ENCODE measurements around the gene ACKR2. TPM values are rescaled to one million over a fixed set of nuclear protein-coding genes. Genes with fewer than 3 reads are reported as not detected.

Gene ACKR2
- total RNA-seq, 1 experiment from 2014 or later = 0.28 TPM

DNA sequence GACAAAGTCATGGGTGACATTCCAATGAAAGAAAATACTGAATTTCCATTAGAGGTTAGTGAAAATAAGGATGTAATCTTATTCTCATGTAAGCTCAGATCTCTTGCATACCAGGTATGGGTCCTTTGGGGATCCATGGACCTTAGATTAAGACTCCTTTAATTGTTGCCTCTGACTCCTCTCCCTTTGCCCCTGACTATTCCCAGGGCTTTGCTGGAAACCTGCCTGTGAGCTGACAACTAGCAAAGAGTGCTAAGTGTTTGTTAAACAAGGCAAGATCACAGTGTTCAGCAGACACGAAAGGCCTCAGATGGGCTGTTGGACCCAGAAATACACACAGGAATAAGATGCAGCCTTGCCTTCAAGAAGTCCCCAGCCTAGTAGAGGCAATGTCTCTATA lies 32.1 kb downstream of the ACKR2 start:
- Mint-ChIP-seq H3K4me1 (peaks cover 9% of the 10 kb centered on the region), H3K27ac (no peak overlapping the region), H3K36me3 (no peaks in the 10 kb centered on the region), H3K9me3 (no peaks in the 10 kb centered on the region), H3K4me3 (no peak overlapping the region), H3K27me3 (ENCODE audit: low read depth) (no peaks in the 10 kb centered on the region)
- TF ChIP-seq ZNF232 (CRISPR knock-in tag; IDR thresholded peaks at IDR 0.05) = no peak
- no peak for TF ChIP-seq ETV6 (CRISPR knock-in tag; IDR thresholded peaks at IDR 0.05)
- no peak for TF ChIP-seq GABPB1 (CRISPR knock-in tag; IDR thresholded peaks at IDR 0.05)
- no peak for TF ChIP-seq OVOL2 (CRISPR knock-in tag; IDR thresholded peaks at IDR 0.05; ENCODE audit: borderline replicate concordance)
- TF ChIP-seq, protein P1, sequence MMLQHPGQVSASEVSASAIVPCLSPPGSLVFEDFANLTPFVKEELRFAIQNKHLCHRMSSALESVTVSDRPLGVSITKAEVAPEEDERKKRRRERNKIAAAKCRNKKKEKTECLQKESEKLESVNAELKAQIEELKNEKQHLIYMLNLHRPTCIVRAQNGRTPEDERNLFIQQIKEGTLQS (CRISPR knock-in tag; conservative IDR thresholded peaks at IDR 0.05) = no peak
- TF ChIP-seq, protein P2, sequence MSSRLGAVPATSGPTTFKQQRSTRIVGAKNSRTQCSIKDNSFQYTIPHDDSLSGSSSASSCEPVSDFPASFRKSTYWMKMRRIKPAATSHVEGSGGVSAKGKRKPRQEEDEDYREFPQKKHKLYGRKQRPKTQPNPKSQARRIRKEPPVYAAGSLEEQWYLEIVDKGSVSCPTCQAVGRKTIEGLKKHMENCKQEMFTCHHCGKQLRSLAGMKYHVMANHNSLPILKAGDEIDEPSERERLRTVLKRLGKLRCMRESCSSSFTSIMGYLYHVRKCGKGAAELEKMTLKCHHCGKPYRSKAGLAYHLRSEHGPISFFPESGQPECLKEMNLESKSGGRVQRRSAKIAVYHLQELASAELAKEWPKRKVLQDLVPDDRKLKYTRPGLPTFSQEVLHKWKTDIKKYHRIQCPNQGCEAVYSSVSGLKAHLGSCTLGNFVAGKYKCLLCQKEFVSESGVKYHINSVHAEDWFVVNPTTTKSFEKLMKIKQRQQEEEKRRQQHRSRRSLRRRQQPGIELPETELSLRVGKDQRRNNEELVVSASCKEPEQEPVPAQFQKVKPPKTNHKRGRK (CRISPR knock-in tag; IDR thresholded peaks at IDR 0.05; ENCODE audit: borderline replicate concordance) = no peak
- TF ChIP-seq, protein P3, sequence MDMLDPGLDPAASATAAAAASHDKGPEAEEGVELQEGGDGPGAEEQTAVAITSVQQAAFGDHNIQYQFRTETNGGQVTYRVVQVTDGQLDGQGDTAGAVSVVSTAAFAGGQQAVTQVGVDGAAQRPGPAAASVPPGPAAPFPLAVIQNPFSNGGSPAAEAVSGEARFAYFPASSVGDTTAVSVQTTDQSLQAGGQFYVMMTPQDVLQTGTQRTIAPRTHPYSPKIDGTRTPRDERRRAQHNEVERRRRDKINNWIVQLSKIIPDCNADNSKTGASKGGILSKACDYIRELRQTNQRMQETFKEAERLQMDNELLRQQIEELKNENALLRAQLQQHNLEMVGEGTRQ (CRISPR knock-in tag; IDR thresholded peaks at IDR 0.05) = no peak
- TF ChIP-seq, protein P4, sequence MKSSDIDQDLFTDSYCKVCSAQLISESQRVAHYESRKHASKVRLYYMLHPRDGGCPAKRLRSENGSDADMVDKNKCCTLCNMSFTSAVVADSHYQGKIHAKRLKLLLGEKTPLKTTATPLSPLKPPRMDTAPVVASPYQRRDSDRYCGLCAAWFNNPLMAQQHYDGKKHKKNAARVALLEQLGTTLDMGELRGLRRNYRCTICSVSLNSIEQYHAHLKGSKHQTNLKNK (CRISPR knock-in tag; IDR thresholded peaks at IDR 0.05) = no peak
- TF ChIP-seq FOXP1 (CRISPR knock-in tag; IDR thresholded peaks at IDR 0.05; ENCODE audit: borderline replicate concordance) = no peak
- no peak for TF ChIP-seq ZNF263 (CRISPR knock-in tag; IDR thresholded peaks at IDR 0.05; ENCODE audit: low read depth)
- TF ChIP-seq ELF4 (CRISPR knock-in tag; IDR thresholded peaks at IDR 0.05; ENCODE audit: low read depth) = no peak
- TF ChIP-seq, protein P5, sequence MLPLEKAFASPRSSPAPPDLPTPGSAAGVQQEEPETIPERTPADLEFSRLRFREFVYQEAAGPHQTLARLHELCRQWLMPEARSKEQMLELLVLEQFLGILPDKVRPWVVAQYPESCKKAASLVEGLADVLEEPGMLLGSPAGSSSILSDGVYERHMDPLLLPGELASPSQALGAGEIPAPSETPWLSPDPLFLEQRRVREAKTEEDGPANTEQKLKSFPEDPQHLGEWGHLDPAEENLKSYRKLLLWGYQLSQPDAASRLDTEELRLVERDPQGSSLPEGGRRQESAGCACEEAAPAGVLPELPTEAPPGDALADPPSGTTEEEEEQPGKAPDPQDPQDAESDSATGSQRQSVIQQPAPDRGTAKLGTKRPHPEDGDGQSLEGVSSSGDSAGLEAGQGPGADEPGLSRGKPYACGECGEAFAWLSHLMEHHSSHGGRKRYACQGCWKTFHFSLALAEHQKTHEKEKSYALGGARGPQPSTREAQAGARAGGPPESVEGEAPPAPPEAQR (CRISPR knock-in tag; IDR thresholded peaks at IDR 0.05) = no peak
- TF ChIP-seq, protein P6, sequence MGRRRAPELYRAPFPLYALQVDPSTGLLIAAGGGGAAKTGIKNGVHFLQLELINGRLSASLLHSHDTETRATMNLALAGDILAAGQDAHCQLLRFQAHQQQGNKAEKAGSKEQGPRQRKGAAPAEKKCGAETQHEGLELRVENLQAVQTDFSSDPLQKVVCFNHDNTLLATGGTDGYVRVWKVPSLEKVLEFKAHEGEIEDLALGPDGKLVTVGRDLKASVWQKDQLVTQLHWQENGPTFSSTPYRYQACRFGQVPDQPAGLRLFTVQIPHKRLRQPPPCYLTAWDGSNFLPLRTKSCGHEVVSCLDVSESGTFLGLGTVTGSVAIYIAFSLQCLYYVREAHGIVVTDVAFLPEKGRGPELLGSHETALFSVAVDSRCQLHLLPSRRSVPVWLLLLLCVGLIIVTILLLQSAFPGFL (CRISPR knock-in tag; IDR thresholded peaks at IDR 0.05; ENCODE audit: borderline replicate concordance) = no peak
- TF ChIP-seq SMAD3 (CRISPR knock-in tag; IDR thresholded peaks at IDR 0.05; ENCODE audit: borderline replicate concordance) = no peak
- no peak for TF ChIP-seq ESRRA (CRISPR knock-in tag; IDR thresholded peaks at IDR 0.05; ENCODE audit: borderline replicate concordance)
- no peak for DNase-seq (ENCODE audit: low spot score)
- ChIA-PET CTCF (interaction anchor here (1.0 kb wide), 3 partner anchors 10 to 48 kb away, joined by 3 to 4 read pairs (median 4); no protein-coding TSS in a partner anchor), POLR2A (no interaction called here)
- no peak for ATAC-seq

DNA sequence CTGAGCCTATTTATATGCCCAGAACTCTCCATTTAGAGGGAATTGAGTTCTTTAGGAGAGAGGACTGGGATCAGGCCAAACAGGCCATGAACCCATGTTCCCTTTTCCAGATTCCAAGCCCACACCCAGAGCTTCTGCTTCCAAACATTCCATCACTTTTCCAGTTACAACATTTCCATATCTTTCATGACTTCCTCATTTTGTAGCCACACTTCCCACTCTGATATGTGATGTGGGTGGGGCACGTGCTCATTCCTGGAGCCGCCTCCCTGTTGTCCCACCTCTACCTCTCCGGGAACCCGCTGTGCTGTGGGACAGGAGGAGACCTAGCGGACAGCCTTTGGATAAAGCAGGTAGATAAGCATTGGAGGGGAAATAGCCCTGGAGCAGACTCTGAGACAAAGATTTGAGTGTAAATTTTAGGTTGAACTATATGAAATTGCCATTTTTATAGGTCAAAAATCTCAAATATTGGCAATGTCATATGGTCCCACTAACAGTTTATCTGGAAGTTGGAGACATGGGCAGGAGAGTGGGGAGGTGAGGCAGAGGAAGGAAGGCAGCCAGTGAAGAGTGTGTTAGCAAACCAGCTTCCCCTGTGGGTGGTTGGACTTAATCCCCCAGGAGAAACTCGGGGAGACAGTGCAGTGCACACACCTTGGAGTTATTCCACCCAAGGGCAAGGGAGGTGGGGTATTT lies 34.6 kb downstream of the ACKR2 start:
- Mint-ChIP-seq H3K4me3 (no peak overlapping the region), H3K4me1 (peaks cover 14% of the 10 kb centered on the region), H3K27me3 (ENCODE audit: low read depth) (no peaks in the 10 kb centered on the region), H3K27ac (no peak overlapping the region), H3K36me3 (no peaks in the 10 kb centered on the region), H3K9me3 (no peaks in the 10 kb centered on the region)
- no peak for DNase-seq (ENCODE audit: low spot score)
- ATAC-seq = no peak
- POLR2A ChIA-PET = no interaction called here
- CTCF ChIA-PET = interaction anchor here (1.3 to 3.3 kb wide), 2 partner anchors 13 to 37 kb away, joined by 4 to 13 read pairs; no protein-coding TSS in a partner anchor
- TF ChIP-seq, protein P7, sequence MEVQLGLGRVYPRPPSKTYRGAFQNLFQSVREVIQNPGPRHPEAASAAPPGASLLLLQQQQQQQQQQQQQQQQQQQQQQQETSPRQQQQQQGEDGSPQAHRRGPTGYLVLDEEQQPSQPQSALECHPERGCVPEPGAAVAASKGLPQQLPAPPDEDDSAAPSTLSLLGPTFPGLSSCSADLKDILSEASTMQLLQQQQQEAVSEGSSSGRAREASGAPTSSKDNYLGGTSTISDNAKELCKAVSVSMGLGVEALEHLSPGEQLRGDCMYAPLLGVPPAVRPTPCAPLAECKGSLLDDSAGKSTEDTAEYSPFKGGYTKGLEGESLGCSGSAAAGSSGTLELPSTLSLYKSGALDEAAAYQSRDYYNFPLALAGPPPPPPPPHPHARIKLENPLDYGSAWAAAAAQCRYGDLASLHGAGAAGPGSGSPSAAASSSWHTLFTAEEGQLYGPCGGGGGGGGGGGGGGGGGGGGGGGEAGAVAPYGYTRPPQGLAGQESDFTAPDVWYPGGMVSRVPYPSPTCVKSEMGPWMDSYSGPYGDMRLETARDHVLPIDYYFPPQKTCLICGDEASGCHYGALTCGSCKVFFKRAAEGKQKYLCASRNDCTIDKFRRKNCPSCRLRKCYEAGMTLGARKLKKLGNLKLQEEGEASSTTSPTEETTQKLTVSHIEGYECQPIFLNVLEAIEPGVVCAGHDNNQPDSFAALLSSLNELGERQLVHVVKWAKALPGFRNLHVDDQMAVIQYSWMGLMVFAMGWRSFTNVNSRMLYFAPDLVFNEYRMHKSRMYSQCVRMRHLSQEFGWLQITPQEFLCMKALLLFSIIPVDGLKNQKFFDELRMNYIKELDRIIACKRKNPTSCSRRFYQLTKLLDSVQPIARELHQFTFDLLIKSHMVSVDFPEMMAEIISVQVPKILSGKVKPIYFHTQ (CRISPR knock-in tag; IDR thresholded peaks at IDR 0.05) = no peak
- no peak for TF ChIP-seq NFE2L1 (CRISPR knock-in tag; IDR thresholded peaks at IDR 0.05)
- no peak for TF ChIP-seq CBFB (CRISPR knock-in tag; IDR thresholded peaks at IDR 0.05; ENCODE audit: low read depth)
- no peak for TF ChIP-seq ZNF263 (CRISPR knock-in tag; IDR thresholded peaks at IDR 0.05; ENCODE audit: low read depth)
- no peak for TF ChIP-seq MXD4 (CRISPR knock-in tag; IDR thresholded peaks at IDR 0.05; ENCODE audit: borderline replicate concordance)
- no peak for TF ChIP-seq HMGA2 (CRISPR knock-in tag; IDR thresholded peaks at IDR 0.05)
- TF ChIP-seq, protein P8, sequence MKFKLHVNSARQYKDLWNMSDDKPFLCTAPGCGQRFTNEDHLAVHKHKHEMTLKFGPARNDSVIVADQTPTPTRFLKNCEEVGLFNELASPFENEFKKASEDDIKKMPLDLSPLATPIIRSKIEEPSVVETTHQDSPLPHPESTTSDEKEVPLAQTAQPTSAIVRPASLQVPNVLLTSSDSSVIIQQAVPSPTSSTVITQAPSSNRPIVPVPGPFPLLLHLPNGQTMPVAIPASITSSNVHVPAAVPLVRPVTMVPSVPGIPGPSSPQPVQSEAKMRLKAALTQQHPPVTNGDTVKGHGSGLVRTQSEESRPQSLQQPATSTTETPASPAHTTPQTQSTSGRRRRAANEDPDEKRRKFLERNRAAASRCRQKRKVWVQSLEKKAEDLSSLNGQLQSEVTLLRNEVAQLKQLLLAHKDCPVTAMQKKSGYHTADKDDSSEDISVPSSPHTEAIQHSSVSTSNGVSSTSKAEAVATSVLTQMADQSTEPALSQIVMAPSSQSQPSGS (CRISPR knock-in tag; IDR thresholded peaks at IDR 0.05; ENCODE audit: borderline replicate concordance, low read depth) = no peak
- TF ChIP-seq FOXP1 (CRISPR knock-in tag; IDR thresholded peaks at IDR 0.05; ENCODE audit: borderline replicate concordance) = no peak
- TF ChIP-seq ZNF671 (CRISPR knock-in tag; IDR thresholded peaks at IDR 0.05) = no peak
- no peak for TF ChIP-seq TEAD4 (CRISPR knock-in tag; IDR thresholded peaks at IDR 0.05)
- TF ChIP-seq GABPB1 (CRISPR knock-in tag; IDR thresholded peaks at IDR 0.05) = no peak
